HL-60/S4 (cell line): ENCODE results near the gene MYOF.

Source experiments
- in situ Hi-C: fragments of 300-500 bp; cut with MboI; formaldehyde crosslinking; loops from 2 replicates; pipeline ENCODE4 v1.14.3; 2022; ENCODE audit warnings: low sequenced_read_pairs

The MYOF gene, protein sequence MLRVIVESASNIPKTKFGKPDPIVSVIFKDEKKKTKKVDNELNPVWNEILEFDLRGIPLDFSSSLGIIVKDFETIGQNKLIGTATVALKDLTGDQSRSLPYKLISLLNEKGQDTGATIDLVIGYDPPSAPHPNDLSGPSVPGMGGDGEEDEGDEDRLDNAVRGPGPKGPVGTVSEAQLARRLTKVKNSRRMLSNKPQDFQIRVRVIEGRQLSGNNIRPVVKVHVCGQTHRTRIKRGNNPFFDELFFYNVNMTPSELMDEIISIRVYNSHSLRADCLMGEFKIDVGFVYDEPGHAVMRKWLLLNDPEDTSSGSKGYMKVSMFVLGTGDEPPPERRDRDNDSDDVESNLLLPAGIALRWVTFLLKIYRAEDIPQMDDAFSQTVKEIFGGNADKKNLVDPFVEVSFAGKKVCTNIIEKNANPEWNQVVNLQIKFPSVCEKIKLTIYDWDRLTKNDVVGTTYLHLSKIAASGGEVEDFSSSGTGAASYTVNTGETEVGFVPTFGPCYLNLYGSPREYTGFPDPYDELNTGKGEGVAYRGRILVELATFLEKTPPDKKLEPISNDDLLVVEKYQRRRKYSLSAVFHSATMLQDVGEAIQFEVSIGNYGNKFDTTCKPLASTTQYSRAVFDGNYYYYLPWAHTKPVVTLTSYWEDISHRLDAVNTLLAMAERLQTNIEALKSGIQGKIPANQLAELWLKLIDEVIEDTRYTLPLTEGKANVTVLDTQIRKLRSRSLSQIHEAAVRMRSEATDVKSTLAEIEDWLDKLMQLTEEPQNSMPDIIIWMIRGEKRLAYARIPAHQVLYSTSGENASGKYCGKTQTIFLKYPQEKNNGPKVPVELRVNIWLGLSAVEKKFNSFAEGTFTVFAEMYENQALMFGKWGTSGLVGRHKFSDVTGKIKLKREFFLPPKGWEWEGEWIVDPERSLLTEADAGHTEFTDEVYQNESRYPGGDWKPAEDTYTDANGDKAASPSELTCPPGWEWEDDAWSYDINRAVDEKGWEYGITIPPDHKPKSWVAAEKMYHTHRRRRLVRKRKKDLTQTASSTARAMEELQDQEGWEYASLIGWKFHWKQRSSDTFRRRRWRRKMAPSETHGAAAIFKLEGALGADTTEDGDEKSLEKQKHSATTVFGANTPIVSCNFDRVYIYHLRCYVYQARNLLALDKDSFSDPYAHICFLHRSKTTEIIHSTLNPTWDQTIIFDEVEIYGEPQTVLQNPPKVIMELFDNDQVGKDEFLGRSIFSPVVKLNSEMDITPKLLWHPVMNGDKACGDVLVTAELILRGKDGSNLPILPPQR (N-terminal part only)

DNA sequence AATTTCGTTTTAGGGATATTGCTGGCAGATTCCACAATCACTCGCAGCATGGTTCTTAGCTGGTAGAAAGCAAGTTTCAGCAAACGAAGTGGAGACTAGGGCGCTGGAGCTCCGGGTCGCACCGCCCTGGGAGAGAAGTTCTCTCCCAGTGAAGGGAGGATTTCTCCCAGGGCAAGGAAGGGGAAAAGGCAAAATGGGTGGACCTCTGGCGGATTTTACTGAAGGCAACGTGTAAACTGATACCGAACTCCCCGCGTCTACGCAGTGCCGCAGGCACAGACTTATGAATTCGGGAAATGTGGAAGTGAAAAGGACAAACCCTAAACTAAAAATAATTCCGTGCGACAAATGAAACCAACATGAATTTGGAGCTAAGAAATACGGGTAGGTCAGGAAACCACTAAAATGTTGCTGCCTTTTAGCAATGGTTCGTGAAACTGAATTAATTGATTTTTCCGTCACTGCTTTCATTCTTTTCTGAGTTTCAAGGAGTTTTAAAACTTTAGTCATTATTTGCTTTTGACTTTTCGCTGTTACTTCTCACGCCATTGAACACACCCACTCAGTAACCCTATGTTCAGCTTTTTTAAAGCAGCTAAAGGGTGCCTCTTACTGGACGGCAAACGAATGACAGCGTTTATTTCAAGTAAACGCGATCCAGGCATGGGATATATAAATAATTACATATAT is at the start of gene MYOF:
Gene MYOF (minus strand): TSS at position 190 of the 690 bp plus-strand sequence. CDS start 140 bp downstream, at position 50.
- in situ Hi-C loops, result loop anchor here (25.0 kb wide), 1 partner anchor 395 kb away; no protein-coding TSS in a partner anchor

DNA sequence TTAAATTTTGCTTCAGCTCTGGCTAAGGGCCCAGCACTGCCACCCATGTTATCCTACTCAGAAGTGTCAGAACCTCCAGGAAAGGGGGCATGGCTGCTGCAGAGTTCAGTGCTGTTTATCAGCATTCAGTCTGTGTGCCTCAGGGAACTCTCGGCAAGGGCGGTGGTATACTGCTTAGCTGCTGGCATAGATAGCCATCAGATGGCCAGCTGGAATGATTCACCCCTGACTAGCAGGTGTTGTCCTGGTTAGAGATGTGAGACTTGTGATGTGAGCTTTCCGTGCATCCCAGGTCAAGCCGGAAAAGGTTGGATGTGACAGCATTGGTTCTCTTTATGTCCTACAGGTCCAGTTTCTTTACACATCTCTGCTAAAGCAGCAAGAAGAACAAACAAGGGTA is 36.4 kb upstream of the MYOF start:
- in situ Hi-C loops, result no loop called here

DNA sequence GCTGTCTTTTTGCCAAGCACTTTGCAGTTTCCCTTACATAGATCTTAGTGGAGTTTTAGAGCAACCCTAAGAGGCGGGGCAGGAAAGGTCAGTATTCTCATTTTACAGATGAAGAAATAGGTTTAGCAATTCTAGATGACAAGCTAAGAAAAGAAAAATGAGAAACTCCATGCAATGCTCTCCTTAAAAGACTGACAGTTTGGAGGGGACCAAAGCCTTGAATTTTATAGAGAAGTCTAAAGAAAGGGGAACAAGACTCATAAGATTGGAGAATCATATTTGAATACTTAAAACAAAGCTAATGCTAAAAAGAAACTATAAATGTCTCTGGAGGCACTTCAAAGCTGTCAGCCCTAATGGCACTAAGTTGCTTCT is 33.9 kb upstream of the MYOF start:
- in situ Hi-C loops, result no loop called here

DNA sequence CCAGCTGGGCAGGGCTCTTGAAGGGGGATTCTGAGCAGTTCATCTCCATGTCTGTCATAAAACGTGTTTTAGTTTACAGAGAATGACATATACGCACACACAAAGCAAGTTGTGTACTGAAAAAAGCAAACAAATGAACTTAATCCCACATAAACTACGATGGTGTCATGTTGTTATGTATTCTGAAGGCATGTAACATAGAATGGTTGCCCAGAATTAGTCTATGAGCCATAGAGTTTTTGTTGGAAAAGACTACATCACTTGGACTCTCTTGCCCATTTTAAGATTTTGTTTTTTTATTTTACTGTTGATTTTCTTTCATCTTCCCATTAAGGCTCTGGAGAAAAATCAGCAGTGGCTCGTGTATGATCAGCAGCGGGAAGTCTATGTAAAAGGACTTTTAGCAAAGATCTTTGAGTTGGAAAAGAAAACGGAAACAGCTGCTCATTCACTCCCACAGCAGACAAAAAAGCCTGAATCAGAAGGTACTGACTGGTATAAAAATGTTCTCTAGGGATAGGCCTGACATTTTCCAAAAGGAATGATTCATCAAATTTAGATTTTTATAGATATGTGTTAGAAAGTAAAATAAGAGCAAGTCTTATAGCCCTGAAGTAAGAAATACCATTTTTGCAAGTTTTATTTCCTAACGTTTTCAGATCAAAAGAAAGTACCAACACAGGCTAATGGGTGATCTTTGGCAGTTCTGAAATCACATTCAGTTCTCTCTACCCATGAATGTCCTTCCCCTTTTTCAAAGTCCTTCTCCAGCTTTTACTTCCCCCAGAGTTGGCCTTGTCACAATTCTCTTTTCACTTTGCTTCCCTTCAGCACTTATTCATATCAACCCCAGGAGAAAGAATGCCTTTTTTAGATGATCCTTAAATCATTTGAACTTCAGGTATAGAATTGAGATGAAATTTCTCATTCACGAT is 33.2 kb upstream of the MYOF start:
- in situ Hi-C loops, result no loop called here

DNA sequence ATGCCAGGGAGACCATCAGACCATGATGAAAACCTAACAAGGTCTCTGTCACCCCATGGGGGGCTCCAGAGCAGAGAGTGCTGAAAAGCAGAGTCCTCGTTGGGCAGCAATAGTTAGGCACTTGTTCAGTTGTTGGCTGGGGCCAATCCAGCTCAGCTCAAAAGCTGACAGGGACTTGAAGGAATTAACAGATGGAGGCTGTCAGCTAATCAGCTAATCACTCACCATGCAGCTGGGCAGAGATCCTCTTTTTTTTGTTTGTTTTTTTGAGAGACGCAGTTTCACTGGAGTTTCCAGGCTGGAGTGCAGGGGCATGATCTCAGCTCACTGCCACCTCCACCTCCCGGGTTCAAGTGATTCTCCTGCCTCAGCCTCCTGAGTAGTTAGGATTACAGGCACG is 32.4 kb upstream of the MYOF start:
- in situ Hi-C loops, result no loop called here

DNA sequence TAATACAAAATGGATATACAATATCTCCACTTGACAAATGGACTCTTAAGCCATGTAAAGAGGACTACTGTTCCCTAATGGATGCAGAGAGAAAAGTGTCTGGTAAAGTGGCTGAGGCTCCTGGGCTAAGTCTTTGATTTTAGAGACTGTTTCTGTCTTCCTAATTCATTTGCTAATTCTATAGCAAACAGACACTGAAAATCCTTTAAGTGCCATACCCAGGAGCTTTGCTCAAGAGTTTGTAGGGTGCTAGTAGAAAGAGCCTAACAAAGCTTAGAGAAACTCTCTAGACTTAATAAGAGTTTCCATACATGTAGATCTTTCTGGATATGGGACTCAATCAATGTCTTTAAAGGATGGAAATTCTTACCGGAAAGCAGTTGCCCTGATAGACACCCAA is 31.0 kb upstream of the MYOF start:
- in situ Hi-C loops, result no loop called here

DNA sequence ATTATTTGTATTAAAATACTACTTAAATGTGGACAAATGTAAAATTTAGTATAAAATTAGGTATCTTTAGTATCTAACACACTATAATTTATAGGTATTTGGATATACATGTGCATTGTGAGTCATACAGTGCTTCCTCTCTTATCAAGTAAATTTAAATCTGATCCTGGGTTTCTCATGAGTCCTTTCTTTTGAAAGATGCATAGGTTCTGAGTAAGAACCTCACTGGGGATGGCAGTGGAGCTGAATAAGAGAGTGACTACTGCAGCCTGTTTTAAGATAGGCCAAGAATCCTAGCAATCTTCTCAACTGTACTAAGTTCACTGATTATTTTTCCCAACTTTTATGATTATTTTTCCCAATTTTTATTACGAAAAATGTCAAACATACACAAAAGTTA is 30.4 kb upstream of the MYOF start:
- in situ Hi-C loops, result no loop called here

DNA sequence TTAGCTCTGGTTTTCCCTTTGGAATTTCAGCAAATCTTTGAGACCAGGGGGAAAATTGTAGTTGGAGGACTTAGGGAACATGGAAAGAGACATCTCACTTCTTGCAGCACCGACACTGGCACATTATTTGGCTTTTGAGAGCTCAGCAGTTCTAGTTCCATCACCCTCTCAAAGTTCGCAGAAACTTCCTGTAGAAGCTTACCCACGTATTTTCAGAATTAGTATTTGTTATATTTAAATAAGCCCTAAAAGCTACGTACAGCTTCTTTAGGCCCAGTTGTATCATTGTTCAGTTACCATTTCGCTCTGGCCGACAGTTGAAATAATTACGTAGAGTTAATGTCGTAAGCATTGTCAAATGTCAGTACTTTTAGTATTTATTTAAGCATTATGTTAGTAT is 27.7 kb upstream of the MYOF start:
- in situ Hi-C loops, result no loop called here

DNA sequence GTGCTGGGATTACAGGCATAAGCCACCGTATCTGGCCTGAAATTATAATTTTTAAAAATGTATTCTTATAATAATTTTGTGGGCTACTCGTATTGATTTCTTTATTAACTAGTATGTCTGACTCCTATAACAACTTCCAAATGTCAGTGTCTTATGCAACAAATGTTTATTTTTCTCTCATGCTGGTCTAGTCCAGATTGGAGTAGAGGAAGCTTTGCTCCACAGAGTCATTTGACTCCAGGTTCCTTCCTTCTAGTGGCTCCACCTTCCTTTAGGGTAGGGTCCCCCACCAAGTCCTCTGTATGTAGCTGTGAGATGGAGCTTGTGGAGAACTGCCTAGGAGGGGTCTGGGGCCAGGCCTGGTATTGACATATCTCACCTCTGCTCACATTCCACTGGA is 22.9 kb upstream of the MYOF start:
- in situ Hi-C loops, result no loop called here

DNA sequence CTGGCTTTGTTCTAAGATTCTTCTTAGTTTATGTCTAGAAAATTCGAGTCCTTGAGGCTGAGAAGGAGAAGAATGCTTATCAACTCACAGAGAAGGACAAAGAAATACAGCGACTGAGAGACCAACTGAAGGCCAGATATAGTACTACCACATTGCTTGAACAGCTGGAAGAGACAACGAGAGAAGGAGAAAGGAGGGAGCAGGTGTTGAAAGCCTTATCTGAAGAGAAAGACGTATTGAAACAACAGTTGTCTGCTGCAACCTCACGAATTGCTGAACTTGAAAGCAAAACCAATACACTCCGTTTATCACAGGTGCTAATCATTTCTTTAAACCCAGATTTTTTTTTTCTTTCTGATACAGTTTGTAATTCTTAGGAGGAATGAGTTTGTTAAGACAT is 20.9 kb upstream of the MYOF start:
- in situ Hi-C loops, result no loop called here

DNA sequence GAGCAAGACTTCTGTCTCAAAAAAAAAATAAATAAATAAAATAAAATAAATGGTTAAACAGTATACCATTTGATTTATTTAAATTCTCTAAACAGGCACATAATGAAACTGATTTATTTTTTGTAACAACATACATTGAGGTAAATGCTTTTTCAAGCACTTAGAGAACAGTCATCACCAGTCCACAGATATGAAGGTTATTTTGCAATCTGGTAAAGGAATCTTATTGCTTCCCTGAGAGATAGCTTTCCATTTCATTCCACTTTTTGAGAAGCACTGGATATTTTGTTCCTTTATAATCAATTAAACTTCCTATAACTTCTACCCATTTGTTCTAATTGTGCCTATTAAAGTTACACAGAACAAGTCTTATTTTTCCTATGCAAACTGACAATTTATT is 19.5 kb upstream of the MYOF start:
- in situ Hi-C loops, result no loop called here

DNA sequence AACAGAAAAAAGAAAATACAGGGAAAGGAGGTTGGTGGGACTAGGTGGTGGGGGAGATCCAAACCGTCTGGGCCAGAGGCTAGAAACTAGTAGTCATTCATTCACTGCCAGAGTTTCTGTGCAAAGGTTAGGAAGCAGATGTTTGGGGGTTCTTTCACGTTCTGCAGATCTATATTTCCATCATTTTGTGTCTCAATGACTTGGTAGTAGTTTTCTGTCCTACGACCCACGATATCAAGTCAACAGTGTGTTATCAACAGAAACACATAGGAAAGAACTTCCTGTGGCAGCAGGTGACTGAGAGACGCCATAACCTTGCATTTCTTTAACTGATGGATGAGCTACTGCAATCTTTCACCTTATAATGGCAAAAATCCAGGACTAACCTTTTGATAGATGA is 16.0 kb upstream of the MYOF start:
- in situ Hi-C loops, result loop anchor here (25.0 kb wide), 1 partner anchor 411 kb away; no protein-coding TSS in a partner anchor

DNA sequence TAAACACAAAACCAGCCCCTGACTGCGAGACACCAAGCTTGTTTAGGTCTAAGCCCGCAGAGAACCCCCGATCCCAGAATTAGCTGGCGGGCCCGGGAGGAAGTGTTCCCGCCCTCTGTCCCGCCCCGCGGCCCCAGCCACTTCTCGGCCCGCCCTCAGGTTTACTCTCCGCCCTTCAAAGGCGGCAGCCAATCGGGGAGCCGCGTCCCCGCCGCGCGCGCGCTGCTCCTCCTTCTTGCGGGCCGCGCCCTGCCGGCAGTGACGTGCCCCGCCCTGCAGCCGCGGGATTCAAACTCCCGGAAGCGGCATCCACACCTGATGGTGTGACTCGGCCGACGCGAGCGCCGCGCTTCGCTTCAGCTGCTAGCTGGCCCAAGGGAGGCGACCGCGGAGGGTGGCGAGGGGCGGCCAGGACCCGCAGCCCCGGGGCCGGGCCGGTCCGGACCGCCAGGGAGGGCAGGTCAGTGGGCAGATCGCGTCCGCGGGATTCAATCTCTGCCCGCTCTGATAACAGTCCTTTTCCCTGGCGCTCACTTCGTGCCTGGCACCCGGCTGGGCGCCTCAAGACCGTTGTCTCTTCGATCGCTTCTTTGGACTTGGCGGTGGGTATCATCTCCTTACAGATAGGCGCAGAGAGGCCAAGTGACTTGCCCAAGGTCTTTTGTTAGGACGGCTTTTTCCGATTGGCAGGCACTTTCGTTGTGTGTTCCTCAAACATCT is 14.3 kb upstream of the MYOF start, which contains the start of gene CEP55:
Gene CEP55 (plus strand): TSS at position 291 of the 720 bp plus-strand sequence. CDS start 3,440 bp downstream, outside the sequence.
- in situ Hi-C loops, result loop anchor here (25.0 kb wide), 1 partner anchor 409 kb away; no protein-coding TSS in a partner anchor

DNA sequence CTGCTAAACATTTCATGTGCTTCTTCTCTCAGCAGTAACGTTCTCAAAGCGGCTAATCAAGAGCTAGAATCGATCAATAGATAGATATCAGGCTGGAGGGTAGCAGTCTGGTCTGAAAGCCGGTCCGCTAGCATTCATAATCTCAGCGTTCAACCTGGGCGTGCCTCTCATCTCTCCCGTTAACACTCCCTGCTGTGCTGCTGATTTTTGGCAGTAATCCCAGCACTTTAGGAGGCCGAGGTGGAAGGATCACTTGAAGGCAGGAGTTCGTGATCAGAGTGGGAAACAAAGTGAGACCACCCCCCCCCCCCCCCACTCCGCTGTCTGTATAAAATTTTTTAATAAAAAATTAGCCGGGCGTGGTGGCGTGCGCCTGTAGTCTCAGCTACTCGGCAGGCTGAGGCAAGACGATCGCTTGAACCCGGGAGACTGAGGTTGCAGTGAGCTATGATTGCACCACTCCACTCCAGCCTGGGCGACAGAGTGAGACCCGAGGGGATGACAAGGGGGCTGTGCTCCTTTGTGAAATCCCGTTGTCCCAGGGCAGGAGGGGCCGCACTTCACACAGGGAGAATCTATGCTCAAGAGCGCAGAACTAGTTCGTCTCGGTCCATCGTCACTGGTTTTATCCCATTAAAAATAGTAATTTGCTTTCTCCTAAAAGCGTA is 13.7 kb upstream of the MYOF start:
- in situ Hi-C loops, result loop anchor here (25.0 kb wide), 1 partner anchor 408 kb away; no protein-coding TSS in a partner anchor

DNA sequence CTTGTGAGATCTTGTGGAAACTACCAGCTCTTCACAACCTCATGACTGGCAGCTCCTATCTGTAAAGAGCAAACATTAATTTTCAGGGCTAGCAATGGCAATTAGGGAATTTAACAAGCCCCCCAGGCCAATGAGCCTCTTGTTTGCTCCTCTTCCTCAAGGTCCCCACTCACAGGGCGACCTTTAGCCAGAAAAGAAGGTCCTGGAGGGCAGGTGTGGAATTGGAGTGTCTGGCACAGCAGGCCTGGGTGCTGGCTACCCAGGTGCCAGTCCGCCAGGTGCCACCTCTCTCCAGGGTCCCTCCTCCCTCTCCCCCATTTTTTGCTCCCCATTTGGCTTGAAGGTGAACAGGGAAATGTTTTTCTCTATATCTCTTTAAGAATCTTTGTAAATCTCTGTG is 12.4 kb upstream of the MYOF start:
- in situ Hi-C loops, result loop anchor here (25.0 kb wide), 1 partner anchor 407 kb away; no protein-coding TSS in a partner anchor

DNA sequence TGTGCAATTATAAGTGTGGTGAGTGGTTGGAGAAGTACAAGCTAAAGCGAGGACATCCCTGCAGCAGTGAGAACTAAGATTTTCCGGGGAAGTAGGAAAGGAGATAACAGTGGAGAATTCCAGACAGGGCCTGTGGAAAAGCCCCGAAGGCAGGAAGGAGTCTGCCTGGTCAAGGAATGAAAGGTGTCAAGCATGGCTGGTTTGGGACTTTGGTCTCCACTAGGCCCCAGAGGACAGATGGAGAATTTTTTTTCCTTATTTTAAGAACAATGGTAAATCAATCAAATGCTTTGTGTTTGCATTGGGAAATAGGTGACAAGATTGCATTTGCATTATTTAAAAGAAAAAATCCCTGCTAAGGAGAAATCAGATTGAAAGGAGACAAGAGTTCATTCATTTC is 11.0 kb upstream of the MYOF start:
- in situ Hi-C loops, result loop anchor here (25.0 kb wide), 1 partner anchor 406 kb away; no protein-coding TSS in a partner anchor

DNA sequence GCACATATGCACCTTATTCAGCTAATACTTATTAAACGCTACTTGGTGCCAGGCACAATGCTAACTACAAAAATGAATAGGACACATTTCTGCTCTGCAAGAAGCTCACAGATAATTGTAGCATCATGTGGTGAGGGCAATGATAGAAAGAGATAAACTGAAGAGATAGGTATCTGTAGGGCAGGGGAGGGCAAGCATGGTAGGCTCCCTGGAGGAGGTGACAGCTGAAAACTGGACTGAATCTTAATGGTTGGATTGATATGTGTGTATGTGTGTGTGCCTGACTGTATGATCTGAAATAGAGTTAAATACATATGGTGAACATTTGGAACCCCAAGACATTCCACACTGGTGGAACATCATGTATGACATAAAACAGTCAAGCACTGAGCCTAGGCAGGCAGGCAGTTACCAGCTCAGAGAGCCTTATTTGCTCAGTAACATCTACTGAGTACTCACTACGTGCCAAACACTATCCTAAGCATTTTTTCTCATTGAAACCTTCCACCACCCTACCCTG is 9.5 kb upstream of the MYOF start:
- in situ Hi-C loops, result loop anchor here (25.0 kb wide), 1 partner anchor 404 kb away; no protein-coding TSS in a partner anchor
